Activated CD8-positive, alpha-beta memory T cell treated with anti-CD3 and anti-CD28 coated beads for 36 hours (primary cell): ENCODE data around the gene FGF12. TPM values are rescaled to one million over a fixed set of nuclear protein-coding genes. Genes with fewer than 3 reads are reported as not detected.

Source experiments
- CTCF ChIA-PET: fragments of 350-600 bp; sonication (Branson Sonifier 250); formaldehyde crosslinking; loops from one replicate; lab custom pipeline; 2021; ENCODE audit warnings: antibody characterized with exemption; lab: Charles Lee
- POLR2A ChIA-PET: fragments of 350-600 bp; sonication (Branson Sonifier 250); formaldehyde crosslinking; loops from one replicate; lab custom pipeline; 2021; ENCODE audit warnings: antibody characterized with exemption; lab: Charles Lee
- total RNA-seq, 2 experiments: library from RNA; stranded (reverse); gene quantifications; one replicate each; pipeline ENCODE4 v1.2.3, GENCODE V29; 2021

The FGF12 gene
- total RNA-seq, 2 experiments from 2014 or later, result not detected

DNA sequence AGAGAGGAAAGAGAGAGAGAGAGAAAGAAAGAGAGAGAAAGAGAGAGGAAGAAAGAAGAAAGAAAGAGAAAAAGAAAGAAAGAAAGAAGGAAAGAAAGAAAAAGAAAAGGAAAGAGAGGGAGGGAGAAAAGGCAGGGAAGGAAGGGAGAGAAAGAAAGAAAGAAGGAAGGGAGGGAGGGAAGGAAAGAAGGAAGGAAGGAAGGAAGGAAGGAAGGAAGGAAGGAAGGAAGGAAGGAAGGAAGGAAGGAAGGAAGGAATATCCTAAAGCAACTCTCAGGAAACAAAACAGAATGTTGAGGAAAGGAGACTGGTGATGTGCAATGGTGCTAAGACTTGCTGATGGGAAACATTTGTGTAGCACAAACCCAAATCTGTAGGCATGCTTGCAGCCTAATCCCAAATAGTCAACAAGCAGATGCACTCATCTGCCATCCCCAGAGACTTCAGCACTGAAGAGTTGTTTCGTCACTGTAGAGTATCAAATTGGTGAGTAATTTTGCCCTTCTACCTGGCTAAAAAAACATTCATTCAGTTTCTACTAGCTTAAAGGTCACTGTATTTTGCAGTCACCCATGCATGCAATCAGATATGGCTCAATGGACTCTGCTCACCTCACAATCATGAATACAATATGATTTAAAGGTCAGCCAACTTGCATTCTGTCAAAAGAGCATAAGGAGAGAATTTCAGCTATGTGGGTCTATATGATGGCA, 480.3 kb downstream of the FGF12 start:
- ChIA-PET POLR2A (no interaction called here), CTCF (no interaction called here)

DNA sequence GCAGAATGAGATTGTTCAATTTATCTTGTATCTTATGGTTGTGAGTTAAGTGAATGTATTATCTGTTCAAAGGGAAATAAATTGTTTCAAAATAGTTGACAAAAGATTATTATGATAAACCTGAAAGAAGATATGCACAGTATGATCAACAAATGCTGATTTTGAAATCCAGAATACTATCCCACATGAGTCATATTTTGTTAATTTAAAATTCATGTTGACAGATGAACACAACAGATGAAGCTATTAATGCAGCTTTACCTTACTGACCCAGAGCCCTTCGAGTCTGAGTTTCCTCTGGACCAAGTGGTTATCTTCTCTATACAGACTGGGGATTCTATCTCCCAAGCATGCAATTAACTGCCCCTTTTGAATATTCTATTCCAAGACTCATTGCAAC, 482.8 kb downstream of the FGF12 start:
- ChIA-PET CTCF (no interaction called here), POLR2A (no interaction called here)

DNA sequence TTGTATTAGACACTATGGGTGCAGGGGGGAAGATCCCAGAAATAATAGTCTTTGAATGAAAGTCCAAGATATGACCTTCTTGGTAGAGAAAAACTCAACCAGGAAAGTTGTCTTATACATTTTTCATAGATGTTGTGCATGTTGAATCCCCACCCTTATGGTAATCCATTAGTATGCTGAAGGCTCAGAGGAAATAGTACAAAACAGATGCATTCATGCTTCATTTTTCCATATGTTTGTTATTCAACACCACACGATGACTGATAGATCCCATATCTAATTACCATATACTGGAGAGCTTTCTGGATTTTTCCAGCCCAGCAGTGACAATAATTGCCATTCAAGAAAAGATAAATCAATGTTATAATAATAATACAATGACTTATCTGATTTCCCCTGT, 487.4 kb downstream of the FGF12 start:
- POLR2A ChIA-PET, result no interaction called here
- CTCF ChIA-PET, result no interaction called here

DNA sequence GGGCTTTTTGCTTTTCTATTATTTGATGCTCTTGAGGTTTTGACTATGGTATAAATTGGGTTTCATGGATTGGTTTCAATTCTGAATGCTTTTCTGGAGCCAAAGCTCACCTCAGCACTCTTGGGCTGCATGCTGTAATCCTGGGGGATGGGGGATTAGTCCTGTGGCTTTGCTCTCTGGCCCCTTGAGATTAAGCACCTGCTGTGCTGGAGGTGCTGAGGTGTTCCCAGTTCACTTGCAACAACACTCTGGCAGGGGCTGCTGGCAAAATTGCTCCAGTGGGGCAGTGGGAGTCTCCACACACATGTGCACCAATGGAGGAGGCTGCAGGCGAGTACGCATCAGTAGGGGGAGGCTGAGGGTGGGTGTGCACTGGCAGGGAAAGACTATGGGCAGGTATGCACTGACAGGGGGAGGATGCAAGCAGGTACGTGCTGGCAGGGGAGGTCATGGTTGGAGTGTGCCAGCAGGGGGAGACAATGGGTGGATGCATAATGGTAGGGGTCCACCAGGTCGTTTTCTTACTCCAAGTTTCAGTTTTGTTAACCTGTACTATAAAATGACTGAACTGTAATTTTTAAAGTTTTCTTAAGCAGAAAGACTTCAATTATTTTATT, 489.2 kb downstream of the FGF12 start:
- ChIA-PET CTCF (no interaction called here), POLR2A (no interaction called here)

DNA sequence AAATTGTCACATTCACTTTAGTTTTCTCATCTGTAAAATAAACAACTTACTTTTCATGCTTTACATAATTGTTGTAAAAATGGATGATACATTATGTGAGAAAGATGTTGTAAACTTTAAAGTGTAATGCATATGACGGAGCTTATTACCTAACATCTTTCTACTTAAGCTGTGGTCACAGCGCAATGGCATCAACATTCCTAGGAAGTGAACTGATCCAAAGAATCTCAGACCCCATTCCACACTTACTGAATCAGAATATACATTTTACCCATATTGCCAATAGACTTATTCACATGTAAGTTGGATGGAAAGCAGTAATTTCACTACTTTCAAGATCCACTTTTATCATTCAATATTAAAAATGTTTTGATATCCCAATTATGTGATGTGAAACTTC, 497.5 kb downstream of the FGF12 start:
- CTCF ChIA-PET, result no interaction called here
- POLR2A ChIA-PET, result no interaction called here

DNA sequence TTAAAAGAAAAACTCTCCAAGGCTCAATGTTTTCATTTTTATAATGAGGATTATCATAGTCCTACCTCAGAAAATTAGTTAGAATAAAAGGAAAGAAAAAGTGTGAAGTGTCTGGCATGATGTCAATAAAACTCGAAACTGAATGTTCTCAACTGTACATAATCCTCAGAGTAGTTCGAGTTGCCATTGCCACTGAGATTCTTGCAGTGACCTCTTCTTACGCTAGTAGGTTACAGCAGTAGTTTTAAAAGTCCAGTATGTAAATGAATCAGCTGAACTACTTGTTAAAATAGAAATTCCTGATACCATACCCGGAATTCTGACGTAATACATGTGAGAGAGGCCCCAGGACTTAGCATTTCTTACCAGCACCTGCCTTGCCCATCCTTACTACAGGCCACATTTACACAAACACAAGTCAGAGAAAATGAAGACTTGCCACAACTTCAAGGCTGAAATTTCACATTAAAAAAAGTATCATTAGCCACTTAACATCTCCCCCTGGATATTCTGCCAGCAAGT, 502.6 kb downstream of the FGF12 start:
- POLR2A ChIA-PET, result no interaction called here
- CTCF ChIA-PET, result no interaction called here

DNA sequence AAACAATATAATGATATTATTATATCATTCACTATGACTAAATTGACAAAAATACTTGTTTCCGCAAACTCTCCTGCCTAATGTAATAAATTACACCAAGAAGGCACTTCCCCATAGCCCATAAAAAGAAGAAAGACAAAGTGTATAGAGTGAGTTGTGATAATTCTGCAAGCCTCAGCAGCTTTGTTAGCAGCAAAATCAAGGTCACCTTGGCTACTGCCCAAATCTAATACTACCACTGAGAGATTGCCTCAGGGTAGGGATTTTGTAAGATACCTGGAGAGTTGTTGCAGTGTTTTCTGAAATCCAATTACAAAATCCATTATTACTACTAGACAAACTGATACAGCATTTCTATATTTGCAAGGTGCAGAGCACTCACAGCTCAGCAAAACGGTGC, 503.5 kb downstream of the FGF12 start:
- ChIA-PET CTCF (no interaction called here), POLR2A (no interaction called here)

DNA sequence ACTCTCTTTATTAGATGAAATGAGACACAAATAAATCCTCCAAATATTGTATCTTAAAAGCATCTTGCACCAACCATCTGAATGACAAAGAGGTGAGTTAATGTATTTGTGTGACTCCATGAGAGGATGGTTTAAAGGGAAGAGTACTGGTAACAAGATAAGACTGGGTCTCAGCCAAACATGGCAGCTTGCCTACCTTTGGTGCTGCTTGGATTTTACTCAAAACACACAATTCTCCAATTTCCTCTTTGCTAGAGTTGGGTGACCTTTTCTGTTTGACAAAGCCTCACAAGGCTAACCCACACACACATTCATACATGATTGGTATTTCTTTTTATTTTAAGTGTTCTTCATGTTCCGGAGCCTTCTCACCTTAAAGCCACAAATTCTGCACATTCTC, 506.4 kb downstream of the FGF12 start:
- ChIA-PET CTCF (no interaction called here), POLR2A (no interaction called here)

DNA sequence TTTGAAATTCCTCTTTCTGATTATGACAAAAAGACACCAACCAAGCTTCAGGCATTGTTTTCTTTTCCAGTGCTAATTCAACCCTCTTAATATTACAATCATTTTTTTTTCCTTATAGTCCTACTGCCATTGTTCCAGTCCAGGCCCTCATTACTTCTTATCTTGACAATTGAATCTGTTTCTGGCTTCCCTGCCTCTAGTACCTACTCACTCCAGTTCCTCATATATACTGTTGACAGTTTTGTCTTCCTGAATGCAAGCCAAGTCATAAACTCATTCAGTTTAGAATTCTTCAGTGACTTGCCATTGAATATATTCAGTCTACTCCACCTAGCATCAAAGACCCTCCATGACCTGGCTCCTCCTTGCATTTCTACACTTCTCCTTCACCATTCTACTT, 507.4 kb downstream of the FGF12 start:
- ChIA-PET CTCF (no interaction called here), POLR2A (no interaction called here)

DNA sequence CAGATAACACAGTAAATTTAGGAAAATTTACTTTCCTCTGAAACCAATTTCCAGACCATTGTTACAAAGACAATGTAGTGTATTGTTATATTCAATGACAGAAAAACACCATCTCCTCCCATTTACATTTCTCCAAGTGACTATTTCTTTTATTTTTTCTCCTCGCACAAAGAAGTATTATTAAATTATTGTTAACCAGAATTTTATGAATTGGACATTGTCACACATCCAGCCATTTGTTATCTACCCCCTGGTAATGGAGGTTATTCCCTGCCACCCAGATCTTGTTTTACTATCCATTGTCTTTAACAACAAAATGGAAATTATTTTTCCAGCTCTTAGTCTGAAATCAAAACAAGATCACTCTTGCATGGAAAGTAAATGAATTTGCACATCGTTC, 511.3 kb downstream of the FGF12 start:
- POLR2A ChIA-PET, result no interaction called here
- CTCF ChIA-PET, result no interaction called here

DNA sequence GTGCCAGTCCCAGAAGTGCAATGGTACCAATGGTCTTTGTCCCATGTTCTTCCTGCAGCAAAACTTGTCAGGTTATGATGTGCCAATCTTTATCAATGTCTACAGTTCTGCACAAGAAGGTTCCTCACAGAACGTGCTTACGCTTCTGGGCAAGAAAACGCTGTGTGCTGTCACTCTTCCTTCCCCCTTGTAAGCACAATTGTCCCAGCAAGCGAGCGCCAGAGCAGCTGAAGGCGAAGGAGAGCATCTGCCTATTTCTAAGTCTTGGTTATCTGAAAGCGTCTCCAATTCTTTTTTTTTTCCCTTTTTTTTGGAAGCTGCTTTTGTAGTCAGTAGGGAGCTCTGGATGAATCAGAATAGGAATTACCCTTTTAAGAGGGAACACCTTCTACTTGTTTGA, 514.4 kb downstream of the FGF12 start:
- POLR2A ChIA-PET, result no interaction called here
- CTCF ChIA-PET, result no interaction called here

DNA sequence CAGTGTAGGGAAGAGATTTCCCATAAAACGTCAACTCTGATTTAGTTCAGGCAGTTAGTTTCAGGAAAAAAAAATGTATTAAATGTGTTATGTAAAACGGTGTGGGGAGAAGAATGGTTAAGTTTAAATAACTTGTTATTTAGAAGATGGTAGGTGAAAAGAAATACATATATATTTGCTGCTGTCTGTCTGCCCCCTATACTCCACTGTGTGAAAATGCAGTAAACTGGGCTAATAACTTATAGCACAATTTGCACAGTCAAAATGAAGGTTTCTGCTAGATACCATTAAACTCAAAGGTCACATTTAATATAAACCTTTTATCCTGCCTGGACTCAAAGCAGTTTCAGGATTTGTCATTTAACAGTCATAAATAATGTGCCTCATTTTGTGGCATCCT, 515.0 kb downstream of the FGF12 start:
- CTCF ChIA-PET, result no interaction called here
- POLR2A ChIA-PET, result no interaction called here

DNA sequence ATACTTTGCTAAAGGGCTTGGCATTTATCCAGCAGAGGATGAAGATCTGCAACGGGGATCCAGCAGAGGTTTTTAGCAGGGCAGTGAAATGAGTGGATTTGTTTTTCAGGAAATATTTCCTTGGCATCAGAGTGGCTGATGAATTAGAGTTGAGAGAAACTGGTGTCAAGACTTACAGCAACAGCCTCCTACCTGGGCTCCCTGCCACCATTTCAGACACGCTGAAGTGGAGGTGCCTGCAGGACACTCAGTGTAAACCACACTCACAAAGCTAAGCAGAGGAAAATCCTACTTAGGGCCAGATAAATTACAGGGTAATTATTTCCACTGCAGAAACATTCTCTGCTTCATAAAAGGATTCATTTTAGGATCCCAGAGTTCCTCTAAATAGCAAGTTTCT, 519.7 kb downstream of the FGF12 start:
- CTCF ChIA-PET, result no interaction called here
- POLR2A ChIA-PET, result no interaction called here

DNA sequence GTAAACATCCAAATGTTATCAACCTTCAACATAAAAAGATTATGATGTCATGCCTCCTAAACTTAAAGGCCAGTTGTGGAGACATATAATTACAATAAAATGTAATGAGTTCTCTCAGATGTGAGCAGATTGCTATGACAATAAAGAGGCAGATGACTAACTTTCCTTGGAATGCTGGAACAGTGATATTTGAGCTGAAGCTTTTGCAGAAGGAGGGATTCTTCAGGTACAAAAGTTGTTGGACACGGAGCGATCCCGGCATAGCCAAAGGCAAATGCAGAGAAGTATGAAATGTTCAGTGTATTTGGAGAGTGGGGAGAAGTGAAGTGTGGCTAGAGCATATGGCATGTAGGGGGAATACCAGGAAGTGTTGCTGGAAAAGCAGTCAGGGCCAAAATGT, 520.1 kb downstream of the FGF12 start:
- POLR2A ChIA-PET, result no interaction called here

DNA sequence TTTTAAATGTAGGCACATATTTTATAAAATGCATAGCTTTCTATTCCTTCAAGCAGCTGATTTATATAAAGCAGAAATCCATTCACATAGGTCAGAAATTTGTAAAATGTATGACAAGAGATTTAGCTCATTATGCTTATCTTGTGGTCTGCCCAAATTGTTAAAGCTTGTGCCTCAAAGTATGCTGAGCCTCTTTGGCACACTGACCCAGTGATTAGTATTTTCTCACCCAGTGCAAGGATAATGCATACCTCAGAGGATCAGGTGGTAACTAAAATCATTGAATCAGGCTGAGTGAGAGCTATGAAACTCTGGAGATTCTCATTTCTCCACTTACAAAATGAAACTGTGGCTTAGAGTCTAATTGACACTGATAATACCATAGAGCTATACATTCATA, 533.3 kb downstream of the FGF12 start:
- CTCF ChIA-PET, result no interaction called here
- POLR2A ChIA-PET, result no interaction called here

More for the DNA sequence above, 520.1 kb downstream of the FGF12 start:
- CTCF ChIA-PET, result no interaction called here

DNA sequence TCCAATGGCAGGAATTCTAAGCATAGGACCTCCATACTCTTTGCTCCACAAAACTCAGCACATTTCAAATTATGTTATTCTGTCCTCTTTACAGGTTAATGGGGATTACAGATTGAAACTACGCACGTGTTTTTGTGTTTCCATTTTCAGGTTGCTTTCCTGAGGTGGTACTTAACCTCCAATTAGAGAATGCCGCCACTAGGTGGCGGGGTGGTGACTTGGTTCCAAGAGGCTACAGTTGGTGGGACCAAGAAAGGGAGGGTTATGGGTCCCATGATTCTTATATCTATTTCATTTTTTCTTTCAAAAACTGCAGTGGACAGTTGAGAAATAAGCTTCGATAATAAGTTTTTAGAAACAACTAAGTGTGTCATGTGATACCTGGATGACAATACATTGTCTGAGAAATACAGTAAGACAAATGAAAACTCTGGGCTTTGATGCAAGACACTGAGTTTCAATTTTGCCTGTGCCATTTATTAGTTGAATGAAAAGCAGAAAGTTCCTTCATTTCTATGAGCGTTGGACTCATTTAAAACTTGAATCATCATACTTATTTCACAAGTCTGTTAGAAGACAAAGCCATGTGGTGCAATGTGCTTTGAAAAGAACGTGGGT, 539.0 kb downstream of the FGF12 start:
- CTCF ChIA-PET, result interaction anchor here (1.0 kb wide), 1 partner anchor 256 kb away, joined by 4 read pairs; no protein-coding TSS in a partner anchor
- POLR2A ChIA-PET, result no interaction called here

DNA sequence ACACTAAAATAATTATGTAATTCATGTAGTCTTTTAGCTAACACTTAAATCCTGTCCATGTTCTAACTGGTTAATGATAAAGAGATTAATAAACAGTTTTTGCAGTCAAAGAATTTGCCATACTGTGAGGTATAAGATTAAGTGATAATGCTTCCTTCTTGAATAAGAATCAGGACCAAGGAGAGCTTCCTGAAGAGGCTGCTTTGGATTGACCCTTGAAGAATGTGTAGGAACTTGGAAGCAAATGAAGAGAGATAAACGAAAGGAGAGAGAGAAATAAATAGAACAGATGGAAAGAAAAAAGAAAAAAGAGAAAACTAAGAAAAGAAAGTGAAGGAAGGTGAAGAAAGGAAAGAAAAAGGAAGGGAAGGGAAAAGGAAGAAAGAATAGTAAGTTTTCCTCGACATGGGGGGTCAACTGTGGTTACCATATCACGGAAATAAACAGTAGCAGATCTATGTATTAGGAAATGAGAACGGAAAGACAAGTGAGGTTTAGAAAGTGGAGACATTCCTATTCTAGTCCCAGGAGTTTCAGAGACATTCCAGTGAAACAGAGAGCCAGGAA, 539.8 kb downstream of the FGF12 start:
- POLR2A ChIA-PET, result no interaction called here
- CTCF ChIA-PET, result interaction anchor here (1.0 kb wide), 1 partner anchor 256 kb away, joined by 4 read pairs; no protein-coding TSS in a partner anchor

DNA sequence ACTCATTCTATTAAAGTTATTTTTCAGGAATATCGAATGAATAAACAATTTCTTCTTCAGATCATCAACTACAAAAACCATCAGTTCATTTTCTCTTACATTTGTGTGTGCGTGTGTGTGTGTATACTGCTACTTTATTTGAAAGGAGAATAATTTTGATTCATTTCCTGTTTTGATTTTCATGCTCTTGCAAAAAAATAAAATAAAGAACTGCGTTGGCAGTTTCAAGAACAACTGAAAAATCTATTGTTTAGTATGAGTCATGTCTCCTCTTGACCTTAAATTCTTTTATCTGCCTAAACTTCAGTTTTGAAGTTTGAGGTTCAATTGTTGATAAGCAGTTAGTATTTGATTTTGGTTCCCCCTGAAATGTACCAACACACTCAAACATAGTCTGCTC, 540.8 kb downstream of the FGF12 start:
- POLR2A ChIA-PET, result no interaction called here

DNA sequence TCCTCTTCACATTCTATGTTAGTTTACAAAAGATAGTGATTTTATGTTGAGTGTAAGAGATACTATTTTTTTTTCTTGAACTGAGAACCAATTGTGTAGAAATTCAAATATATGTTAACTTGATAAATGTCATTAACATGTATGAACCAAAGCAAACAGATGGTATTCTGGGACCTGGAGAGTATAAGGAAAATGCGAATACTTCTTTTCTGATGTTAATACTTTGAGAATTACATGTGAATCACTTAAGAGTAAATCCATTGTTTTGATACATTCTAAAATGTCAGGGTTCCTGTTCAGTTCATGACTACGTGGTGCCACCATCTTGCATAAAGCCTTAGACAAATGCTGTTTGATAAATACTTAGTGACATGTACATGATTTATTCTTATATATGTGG, 541.3 kb downstream of the FGF12 start:
- ChIA-PET POLR2A (no interaction called here), CTCF (no interaction called here)

More for the DNA sequence above, 540.8 kb downstream of the FGF12 start:
- CTCF ChIA-PET, result no interaction called here

DNA sequence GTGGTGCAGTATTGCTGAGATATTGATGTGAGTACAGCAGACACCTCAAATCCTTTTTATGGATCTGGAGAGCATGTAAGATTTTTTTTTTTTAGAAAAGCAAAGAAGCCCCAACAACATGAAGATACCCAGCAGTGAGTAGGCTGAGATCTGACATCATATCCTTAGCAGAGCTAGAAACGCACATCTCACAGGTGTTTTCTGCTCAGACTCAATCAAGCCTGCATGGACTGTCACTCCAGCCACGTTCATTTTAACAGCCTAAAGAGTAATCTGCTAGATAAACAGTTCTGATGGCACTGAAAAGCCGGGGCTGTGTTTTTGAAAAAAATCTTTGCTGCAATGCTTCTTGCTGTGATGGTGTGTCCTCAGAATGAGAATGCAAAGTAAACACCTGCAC, 544.2 kb downstream of the FGF12 start:
- ChIA-PET CTCF (no interaction called here), POLR2A (no interaction called here)
